Endodermal cell (in vitro differentiated cells): ENCODE results near the gene ARFGEF3. TPM values are rescaled to one million over a fixed set of nuclear protein-coding genes. Genes with fewer than 3 reads are reported as not detected.

Experiments used
- DNase-seq: peaks from one replicate; pipeline ENCODE4 v3.0.0-alpha.2; 2017
- H3K27ac ChIP-seq: 2 replicates; pipeline ENCODE4 v1.5.1; 2013; ENCODE audit warnings: mild to moderate bottlenecking, low read depth, low read length, moderate library complexity
- H3K27me3 ChIP-seq: 2 replicates; pipeline ENCODE4 v1.6.1; 2013; ENCODE audit warnings: mild to moderate bottlenecking, low read length, moderate library complexity; ENCODE audit not compliant: insufficient read depth, control insufficient read depth, poor library complexity, severe bottlenecking
- H3K36me3 ChIP-seq: 2 replicates; pipeline ENCODE4 v1.7.0; 2013; ENCODE audit warnings: mild to moderate bottlenecking, low read length, moderate library complexity; ENCODE audit not compliant: control insufficient read depth, insufficient read depth
- H3K4me1 ChIP-seq: one replicate; pipeline ENCODE4 v1.7.0; 2013; ENCODE audit warnings: low read length; ENCODE audit not compliant: control insufficient read depth, insufficient read depth
- H3K4me3 ChIP-seq: 2 replicates; pipeline ENCODE4 v1.5.1; 2013; ENCODE audit warnings: mild to moderate bottlenecking, low read length, moderate library complexity
- H3K9ac ChIP-seq: 2 replicates; pipeline ENCODE4 v1.6.1; 2013; ENCODE audit warnings: mild to moderate bottlenecking, low read length, moderate library complexity; ENCODE audit not compliant: poor library complexity, severe bottlenecking; ENCODE audit errors: extremely low read depth
- H3K9me3 ChIP-seq: 2 replicates; pipeline ENCODE4 v1.6.1; 2013; ENCODE audit warnings: mild to moderate bottlenecking, low read length, moderate library complexity; ENCODE audit not compliant: control insufficient read depth
- H3K27ac Mint-ChIP-seq: 2 replicates; pipeline ENCODE4 v1.8.0; 2020; ENCODE audit warnings: mixed read lengths
- H3K27me3 Mint-ChIP-seq: 2 replicates; pipeline ENCODE4 v1.8.0; 2021; ENCODE audit warnings: mild to moderate bottlenecking, mixed read lengths; ENCODE audit not compliant: insufficient read depth
- H3K36me3 Mint-ChIP-seq: 2 replicates; pipeline ENCODE4 v1.8.0; 2020; ENCODE audit warnings: low read depth, mixed read lengths
- H3K4me1 Mint-ChIP-seq: 2 replicates; pipeline ENCODE4 v1.8.0; 2020; ENCODE audit warnings: mixed read lengths
- H3K4me3 Mint-ChIP-seq: 2 replicates; pipeline ENCODE4 v1.8.0; 2020; ENCODE audit warnings: mild to moderate bottlenecking, moderate library complexity, mixed read lengths
- H3K9me3 Mint-ChIP-seq: 2 replicates; pipeline ENCODE4 v1.8.0; 2020; ENCODE audit warnings: mild to moderate bottlenecking, mixed read lengths
- CTCF ChIP-seq: fragments of 200-600 bp; sonication (generic); conservative IDR thresholded peaks from 2 replicates; pipeline ENCODE4 v1.5.0; 2021; ENCODE audit warnings: antibody characterized with exemption, mild to moderate bottlenecking
- WGBS, 2 experiments: methylation state at CpG; one replicate each; pipeline versions ENCODE4 v1.1.5 to v1.1.7; 2013; ENCODE audit warnings: missing lambda C conversion rate in 2 of 2, mixed read lengths in 1 of 2; ENCODE audit not compliant: insufficient coverage in 1 of 2, insufficient read length in 1 of 2; 5-methylcytosine and 5-hydroxymethylcytosine counted together
- total RNA-seq, 2 donors: library from RNA; stranded (reverse); fragmentation: NEBNext Ultra II Directional in 1 of 2; extraction: Animal tissue kit (Norgen Biotek cat#: 25700) in 1 of 2; gene quantifications; 2 replicates in 1 of 2; 3 replicates in 1 of 2; pipeline ENCODE4 v1.2.1, GENCODE V29; 2021

The ARFGEF3 gene
- total RNA-seq, 2 donors from 2014 or later: 10.9 to 14.3 TPM

DNA sequence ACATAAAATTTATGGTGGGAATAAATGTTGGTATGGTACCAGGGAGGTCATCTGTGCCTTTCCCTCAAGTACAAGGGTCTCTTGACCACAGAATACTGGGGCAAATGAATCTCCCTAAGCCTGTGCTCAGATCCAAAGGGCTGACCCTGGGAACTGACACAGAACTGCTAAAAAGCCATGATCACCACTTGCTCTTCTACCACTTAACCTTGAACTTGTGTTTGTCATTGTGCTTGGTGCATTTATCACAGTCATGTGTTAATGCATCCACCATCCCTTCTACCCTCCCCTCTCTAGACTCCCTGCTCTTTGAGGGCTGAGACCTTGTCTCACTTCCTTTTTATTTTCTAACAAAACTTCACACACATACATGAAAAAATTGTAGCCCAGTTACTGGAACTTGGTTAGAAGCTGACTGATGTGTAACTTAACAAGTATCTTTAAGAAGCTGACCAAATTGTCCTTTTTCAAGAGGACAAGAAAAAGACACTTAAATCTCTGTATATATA is 102.7 kb downstream of the ARFGEF3 start:
- Histone ChIP-seq H3K4me1 (no peaks in the 10 kb centered on the region), H3K27me3 (no peaks in the 10 kb centered on the region), H3K4me3 (no peak overlapping the region), H3K9me3 (no peaks in the 10 kb centered on the region), H3K9ac (no peak overlapping the region), H3K27ac (no peak overlapping the region), H3K36me3 (peaks cover 28% of the 10 kb centered on the region)
- Mint-ChIP-seq H3K27me3 (no peaks in the 10 kb centered on the region), H3K27ac (no peak overlapping the region), H3K36me3 (peaks cover 18% of the 10 kb centered on the region), H3K4me1 (no peaks in the 10 kb centered on the region), H3K4me3 (no peak overlapping the region), H3K9me3 (no peaks in the 10 kb centered on the region)
- DNase-seq: no peak
- no peak for TF ChIP-seq CTCF

DNA sequence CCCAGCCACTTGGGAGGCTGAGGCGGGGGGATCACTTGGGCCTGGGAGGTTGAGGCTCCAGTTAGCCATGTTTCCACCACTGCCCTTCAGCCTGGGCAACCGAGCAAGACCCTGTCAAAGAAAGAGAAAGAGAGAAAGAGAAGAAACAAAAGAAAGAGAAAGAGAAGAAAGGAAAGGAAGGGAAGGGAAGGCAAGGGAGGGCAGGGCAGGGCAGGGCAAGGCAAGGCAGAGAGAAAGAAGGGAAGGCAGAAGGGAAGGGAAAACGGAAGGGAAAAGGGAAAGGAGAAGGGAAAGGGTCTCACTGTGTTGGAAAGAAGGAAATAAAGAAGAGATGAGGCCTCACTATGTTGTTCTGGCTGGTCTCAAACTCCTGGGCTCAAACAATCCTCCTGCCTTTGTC is 104.4 kb downstream of the ARFGEF3 start:
- H3K4me3 ChIP-seq: no peak overlapping the region
- no peak overlapping the region for H3K9ac ChIP-seq
- H3K27ac Mint-ChIP-seq: no peak overlapping the region
- H3K4me3 Mint-ChIP-seq: no peak overlapping the region
- H3K9me3 Mint-ChIP-seq: no peaks in the 10 kb centered on the region
- 89 to 93% methylated on average over 3 of the region's 3 CpGs for WGBS, 2 experiments
- H3K27ac ChIP-seq: no peak overlapping the region
- no peaks in the 10 kb centered on the region for H3K4me1 ChIP-seq
- H3K36me3 Mint-ChIP-seq: peaks cover 18% of the 10 kb centered on the region
- no peaks in the 10 kb centered on the region for H3K27me3 ChIP-seq
- H3K27me3 Mint-ChIP-seq: no peaks in the 10 kb centered on the region
- H3K4me1 Mint-ChIP-seq: no peaks in the 10 kb centered on the region
- no peaks in the 10 kb centered on the region for H3K9me3 ChIP-seq
- no peak for TF ChIP-seq CTCF
- peaks cover 28% of the 10 kb centered on the region for H3K36me3 ChIP-seq
- DNase-seq: no peak

GRCh38 chr6:138267971-138268895 is 106.5 kb downstream of the ARFGEF3 start:
- H3K36me3 ChIP-seq: peaks cover 17% of the 10 kb centered on the region
- no peak for DNase-seq
- no peaks in the 10 kb centered on the region for H3K27me3 ChIP-seq
- Mint-ChIP-seq H3K27ac (no peak overlapping the region), H3K27me3 (no peaks in the 10 kb centered on the region), H3K9me3 (no peaks in the 10 kb centered on the region), H3K4me3 (no peak overlapping the region), H3K4me1 (peaks cover 7% of the 10 kb centered on the region), H3K36me3 (peaks cover 12% of the 10 kb centered on the region)
- peaks cover 5% of the 10 kb centered on the region for H3K4me1 ChIP-seq
- H3K27ac ChIP-seq: no peak overlapping the region
- TF ChIP-seq CTCF: no peak
- no peaks in the 10 kb centered on the region for H3K9me3 ChIP-seq
- 90 to 91% methylated on average over 7 to 11 of the region's 11 CpGs for WGBS, 2 experiments
- no peak overlapping the region for H3K9ac ChIP-seq
- no peak overlapping the region for H3K4me3 ChIP-seq
